DMS53 (cell line): ENCODE measurements around the gene GRAMD4.

Source experiments
- DNase-seq: peaks from one replicate; lab custom pipeline; 2025; lab: John Stamatoyannopoulos, UW

The GRAMD4 gene

GRCh38 chr22:46693634-46694415 is 73.6 kb downstream of the GRAMD4 start:
- peak; percentile 81 for DNase-seq

GRCh38 chr22:46694416-46695170 is 74.4 kb downstream of the GRAMD4 start:
- DNase-seq, result no peak

DNA sequence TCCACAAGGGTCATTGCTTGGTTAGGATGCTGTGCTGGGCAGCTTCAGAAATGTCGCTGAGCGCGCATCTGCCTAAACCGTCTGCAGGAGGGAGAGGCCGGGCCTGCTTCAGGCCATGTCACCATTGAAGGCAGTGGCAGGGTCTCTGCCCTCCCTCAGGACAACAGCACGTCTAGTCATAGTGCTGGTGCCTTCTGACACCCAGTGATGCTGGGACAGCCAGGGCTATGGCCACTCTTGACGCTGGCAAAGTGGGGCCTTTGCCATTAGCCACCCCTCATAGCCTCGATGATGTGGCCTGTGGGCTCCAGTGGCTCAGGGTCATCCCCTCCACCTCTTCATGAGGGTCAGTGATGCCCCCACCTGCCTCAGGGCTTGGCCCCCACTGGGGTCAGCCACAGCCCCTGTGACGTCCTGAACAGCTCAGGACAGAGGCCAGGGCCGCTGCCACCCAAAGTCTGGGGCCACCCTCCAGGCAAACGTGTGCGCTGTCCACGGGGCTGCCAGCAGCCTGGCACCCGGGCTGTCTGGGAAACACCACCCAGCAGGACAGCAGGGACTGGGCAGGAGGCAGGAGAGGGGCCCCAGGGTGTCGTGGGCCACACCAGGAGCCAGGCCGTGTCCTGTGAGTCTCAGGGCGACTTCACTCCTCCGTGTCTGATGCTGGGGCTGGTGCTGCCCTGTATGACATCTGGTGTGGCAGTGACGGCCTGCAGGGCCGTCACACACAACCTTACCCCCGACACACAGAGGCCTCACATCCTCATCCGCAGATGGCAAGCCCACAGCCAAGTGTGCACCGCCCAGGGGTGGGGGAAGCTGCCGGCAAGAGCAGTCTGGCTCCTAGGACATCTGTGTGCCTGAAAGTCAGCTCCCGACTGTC is 75.4 kb downstream of the GRAMD4 start:
- peak; percentile 97 for DNase-seq

GRCh38 chr22:46696229-46696518 is 76.0 kb downstream of the GRAMD4 start:
- DNase-seq, result no peak

DNA sequence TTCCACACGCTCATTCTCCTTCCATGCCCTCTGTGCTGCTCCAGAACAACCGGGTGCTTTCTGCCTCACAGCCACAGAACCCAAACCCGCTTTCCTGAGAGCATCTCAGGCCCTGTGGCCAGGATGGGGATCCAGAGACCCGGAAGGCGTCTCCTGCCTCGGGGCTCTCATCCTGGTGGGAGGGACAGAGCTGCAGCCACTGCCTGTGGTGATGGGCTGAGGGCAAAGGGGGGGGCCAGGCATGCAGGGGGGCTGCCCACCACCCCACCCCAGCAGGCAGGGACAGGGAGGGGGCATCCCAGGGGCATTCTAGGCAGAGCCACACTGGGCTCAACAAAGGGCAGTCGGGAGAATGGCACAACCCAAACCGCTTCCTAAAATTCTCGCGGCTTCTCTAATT is 76.4 kb downstream of the GRAMD4 start:
- DNase-seq, result no peak

DNA sequence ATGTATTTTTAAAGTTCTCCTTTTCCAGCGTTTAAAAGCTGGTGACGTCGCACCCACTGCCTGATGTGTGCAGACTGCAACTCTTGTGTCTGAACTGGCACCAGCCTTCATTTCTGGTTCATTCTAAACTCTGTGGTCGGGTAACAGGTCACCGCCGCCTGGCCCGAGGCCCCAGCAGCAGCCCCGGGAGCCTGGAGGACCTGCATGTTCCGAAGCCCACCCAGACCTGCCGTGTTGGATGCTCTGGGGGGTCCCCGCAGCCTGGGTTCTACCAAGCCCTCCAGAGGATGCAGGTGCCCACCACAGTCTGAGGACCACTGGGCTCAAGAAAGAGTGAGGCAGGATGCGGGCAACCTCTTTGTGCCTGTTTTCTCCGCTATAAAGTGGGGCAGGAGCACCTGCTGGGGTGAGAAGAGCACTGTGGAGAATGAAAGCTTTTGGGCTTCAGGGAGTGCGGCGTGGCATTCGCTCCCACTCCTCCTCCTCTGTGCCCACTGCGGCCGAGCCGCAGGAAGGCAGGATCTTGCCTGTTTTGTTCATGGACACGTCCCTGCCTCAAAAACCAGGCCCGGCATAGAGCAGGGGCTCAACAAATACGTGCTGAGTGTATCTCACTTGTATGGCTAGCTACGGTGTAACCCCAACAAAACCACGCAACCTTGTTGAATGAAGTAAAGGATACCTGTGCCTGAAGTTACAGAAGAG is 77.8 kb downstream of the GRAMD4 start:
- no peak for DNase-seq

GRCh38 chr22:46699091-46699490 is 78.9 kb downstream of the GRAMD4 start:
- DNase-seq, result no peak

DNA sequence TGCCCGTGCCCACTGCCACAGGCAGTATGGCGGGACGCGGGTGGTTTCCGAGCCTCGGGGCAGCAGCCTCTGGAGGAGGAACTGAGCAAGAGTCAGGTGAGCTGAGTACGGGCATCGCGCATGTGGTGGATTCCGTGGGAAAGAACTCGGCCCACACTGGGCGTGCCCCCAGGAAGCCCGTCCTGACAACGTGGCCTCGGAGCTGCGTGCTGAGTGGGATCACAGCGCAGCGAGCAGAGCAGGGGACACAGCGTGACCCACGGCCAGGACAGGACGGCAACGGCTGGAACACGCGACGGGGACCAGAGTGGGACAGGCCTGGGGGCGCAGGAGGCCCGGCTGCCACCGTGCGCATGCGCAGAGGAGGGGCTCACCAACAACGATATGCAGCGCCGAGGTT is 81.1 kb downstream of the GRAMD4 start:
- DNase-seq, result no peak

DNA sequence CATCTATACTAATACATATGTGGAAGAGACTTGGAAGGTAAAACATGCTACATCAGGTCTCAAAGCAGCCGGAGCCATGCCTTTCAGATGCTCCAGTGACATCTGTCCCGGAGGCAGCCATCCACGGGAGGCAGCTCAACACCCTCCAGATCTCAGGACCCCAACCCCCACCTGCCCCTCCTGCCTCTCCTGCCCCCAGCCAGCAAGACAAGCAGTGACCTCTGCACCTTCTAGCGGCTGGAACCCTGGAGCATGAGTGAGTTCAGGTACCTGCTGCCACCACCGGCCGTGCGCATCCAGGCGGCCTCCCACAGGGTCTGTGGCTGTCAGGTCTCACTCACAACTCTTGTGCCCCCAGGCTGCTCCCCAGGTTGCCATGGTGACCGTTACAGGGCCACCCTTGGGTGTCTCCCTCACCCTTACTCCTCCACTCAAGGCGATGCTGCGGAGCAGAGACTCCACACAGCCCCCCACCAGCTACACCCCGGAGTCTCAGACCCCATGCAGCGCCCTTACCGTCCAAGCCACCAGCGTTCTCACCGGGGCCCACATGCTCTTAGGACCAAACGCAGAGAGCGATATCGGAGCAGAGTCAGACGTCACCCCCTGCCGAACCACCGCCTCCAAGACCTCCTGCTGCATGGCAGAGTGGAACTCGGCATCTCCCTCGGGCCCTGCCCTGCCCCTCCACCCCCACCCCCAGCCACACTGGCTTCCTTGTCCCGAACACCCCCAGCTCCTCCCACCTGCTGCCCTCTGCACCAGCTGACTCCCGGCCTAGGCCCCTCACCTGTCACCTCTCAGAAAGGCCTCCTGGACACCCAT is 83.2 kb downstream of the GRAMD4 start:
- DNase-seq, result no peak

GRCh38 chr22:46703996-46704370 is 83.8 kb downstream of the GRAMD4 start:
- no peak for DNase-seq

GRCh38 chr22:46706060-46706459 is 85.9 kb downstream of the GRAMD4 start:
- no peak for DNase-seq

GRCh38 chr22:46707305-46707704 is 87.1 kb downstream of the GRAMD4 start:
- DNase-seq, result no peak

GRCh38 chr22:46707827-46708570 is 87.8 kb downstream of the GRAMD4 start:
- DNase-seq, result no peak

DNA sequence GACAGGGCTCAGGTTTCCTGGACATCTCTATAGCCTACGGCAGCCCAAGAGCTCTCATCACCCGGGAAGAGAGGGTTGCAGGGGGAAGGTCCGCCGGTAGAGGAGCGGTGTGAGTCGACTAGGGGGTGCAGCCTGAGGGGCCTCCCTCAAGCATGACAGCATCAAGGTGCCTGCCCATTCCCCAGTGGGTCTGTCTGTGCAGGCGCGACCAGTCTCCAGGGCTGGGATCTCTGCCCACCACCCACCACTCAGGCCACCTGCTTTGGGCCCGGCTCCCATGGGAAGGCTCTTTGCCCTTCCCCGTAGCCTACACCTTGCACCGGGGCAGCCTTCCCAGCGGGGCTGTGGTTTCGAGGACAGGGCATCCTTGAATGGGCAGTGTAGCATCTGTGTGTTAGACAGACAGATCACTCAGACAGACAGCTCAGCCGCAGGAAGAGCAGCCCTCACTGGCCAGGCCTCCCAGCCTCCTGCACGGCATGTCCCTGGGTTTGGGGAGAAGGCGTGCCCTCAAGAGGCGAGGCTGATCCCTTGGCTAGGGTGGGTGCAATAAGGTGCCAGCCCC is 88.7 kb downstream of the GRAMD4 start:
- no peak for DNase-seq

GRCh38 chr22:46710806-46711205 is 90.6 kb downstream of the GRAMD4 start:
- no peak for DNase-seq

- DNase-seq, result no peak
Observed at GRCh38 chr22:46712288-46712687, 92.1 kb downstream of the GRAMD4 start.

DNA sequence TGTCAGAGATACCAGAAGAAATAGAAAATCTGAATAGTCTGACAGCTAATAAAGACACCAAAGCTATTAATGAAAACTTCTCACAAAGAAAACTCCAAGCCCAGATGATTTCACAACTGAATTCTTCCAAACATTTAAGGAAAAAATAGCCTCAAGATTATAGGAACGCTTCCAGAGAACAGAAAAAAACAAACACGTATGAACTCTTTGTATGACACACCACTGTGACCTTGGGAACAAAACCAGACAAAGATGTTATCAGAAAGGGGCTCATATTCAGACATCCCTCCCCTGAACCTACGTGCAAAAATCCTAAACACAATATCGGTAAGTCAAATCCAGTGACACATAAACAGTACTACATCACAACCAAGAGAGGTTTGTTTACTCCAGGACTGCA is 94.4 kb downstream of the GRAMD4 start:
- no peak for DNase-seq

GRCh38 chr22:46719921-46720320 is 99.7 kb downstream of the GRAMD4 start:
- DNase-seq, result no peak

DNA sequence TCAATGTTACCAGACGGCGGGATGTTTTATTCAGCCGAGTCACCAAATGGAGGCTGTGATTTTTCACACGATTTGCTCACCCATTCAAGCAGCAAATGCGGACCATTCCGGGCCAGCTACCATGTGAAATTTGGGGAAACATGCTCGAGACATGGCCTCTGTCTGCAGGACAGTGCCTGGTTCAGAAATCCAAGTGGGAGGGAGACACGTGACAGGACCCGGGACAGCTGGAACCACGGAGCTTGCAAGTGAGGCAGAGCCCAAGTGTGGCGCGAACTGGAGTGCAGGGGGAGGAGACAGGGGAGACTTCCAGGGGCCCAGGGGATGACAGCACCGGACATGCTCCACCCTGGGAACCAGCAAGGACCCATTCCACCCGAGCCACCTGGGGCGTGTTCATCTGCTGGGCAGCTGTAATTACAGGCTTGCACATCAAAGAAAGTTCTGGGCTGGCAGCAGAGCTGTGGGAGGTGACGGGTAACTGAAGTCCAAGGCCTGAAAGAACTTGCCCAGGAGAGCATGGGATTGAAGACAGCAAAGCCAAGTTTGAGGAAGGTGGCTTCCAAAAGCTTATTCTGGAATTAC is 101.4 kb downstream of the GRAMD4 start:
- no peak for DNase-seq

DNA sequence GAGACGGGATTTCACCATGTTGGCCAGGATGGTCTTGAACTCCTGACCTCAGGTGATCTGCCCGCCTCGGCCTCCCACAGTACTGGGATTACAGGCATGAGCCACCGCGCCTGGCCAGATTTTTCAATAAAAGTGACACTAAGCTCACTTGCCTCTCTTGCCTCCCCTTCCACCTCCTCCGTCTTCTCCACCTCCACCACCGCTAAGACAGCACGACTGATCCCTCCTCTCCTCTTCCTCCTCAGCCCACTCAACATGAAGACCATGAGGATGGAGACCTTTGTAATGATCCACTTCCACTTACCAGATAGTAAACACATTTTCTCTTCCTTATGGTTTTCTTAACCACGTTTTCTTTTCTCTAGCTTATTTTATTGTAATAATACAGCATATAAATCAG is 103.7 kb downstream of the GRAMD4 start:
- no peak for DNase-seq
